Measurements from ENCODE around the gene TEC.

DNA sequence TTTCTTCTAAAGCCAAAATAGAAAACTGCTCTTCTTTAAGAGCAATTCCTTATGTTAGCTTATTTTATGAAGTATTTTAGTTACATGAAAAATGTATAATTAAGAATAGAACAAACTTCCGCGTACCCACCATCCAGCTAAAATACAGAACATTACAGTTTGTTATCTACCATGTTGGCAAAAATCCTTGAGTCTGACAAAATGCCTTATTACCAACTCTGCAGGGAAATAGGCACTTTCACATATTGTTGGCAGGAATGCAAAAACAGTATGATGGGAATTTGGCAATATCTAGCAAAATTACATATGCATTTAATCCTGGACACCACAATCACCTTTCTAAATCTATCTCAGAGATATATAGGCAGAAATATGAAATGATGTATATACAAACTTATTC, 39.3 kb upstream of the TEC start:
- TF ChIP-seq, protein P1, sequence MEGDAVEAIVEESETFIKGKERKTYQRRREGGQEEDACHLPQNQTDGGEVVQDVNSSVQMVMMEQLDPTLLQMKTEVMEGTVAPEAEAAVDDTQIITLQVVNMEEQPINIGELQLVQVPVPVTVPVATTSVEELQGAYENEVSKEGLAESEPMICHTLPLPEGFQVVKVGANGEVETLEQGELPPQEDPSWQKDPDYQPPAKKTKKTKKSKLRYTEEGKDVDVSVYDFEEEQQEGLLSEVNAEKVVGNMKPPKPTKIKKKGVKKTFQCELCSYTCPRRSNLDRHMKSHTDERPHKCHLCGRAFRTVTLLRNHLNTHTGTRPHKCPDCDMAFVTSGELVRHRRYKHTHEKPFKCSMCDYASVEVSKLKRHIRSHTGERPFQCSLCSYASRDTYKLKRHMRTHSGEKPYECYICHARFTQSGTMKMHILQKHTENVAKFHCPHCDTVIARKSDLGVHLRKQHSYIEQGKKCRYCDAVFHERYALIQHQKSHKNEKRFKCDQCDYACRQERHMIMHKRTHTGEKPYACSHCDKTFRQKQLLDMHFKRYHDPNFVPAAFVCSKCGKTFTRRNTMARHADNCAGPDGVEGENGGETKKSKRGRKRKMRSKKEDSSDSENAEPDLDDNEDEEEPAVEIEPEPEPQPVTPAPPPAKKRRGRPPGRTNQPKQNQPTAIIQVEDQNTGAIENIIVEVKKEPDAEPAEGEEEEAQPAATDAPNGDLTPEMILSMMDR (IDR thresholded peaks at IDR 0.05) = no peak
- TF ChIP-seq POLR2A (IDR thresholded peaks at IDR 0.05) = no peak
